ENCODE measurements around the gene PKMYT1.

DNA sequence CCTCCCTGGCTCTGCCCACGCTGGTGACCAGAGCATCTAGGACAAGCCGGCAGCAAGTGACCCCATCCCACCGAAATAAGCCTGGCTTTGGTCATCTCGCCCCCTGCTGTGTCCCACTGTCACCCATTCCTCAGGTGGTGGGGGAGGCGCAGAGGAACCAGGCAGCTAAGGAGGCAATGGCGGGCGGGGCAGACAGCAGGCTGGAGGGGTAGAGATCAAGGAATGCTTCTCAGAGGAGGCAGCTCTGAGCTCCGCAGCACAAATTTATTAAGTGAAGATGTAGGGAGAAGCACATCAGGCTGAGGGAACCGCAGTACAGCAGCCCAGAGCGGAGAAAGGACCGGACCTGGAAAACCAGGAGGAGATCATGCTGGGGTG is 23.7 kb downstream of the PKMYT1 start:
- TF ChIP-seq, protein P1, sequence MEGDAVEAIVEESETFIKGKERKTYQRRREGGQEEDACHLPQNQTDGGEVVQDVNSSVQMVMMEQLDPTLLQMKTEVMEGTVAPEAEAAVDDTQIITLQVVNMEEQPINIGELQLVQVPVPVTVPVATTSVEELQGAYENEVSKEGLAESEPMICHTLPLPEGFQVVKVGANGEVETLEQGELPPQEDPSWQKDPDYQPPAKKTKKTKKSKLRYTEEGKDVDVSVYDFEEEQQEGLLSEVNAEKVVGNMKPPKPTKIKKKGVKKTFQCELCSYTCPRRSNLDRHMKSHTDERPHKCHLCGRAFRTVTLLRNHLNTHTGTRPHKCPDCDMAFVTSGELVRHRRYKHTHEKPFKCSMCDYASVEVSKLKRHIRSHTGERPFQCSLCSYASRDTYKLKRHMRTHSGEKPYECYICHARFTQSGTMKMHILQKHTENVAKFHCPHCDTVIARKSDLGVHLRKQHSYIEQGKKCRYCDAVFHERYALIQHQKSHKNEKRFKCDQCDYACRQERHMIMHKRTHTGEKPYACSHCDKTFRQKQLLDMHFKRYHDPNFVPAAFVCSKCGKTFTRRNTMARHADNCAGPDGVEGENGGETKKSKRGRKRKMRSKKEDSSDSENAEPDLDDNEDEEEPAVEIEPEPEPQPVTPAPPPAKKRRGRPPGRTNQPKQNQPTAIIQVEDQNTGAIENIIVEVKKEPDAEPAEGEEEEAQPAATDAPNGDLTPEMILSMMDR (IDR thresholded peaks at IDR 0.05; ENCODE audit: low read depth, low read length): no peak
- no peak for TF ChIP-seq POLR2A (IDR thresholded peaks at IDR 0.05; ENCODE audit: extremely low read depth, insufficient read length)
